Endothelial cell of umbilical vein (primary cell): ENCODE data around the gene DEPDC7. TPM values are rescaled to one million over a fixed set of nuclear protein-coding genes. Genes with fewer than 3 reads are reported as not detected.

Source experiments
- BruUV-seq: library from RNA; stranded (reverse); fragments of 400-500 nt; replicated peaks from 2 replicates; lab custom pipeline; 2021; lab: Mats Ljungman, UMichigan
- CTCF ChIA-PET: fragments of 300-600, 350-600 bp; sonication (Branson Sonifier 250); formaldehyde crosslinking; loops from one replicate; lab custom pipeline; 2021; ENCODE audit warnings: antibody characterized with exemption, inconsistent platforms; lab: Charles Lee
- POLR2A ChIA-PET: fragments of 300-600, 350-600 bp; sonication (Branson Sonifier 250); formaldehyde crosslinking; loops from one replicate; lab custom pipeline; 2021; ENCODE audit warnings: antibody characterized with exemption, inconsistent platforms; lab: Charles Lee
- DNase-seq: peaks from one replicate; pipeline ENCODE4 v3.0.0-alpha.2; 2011; ENCODE audit warnings: low read depth, low spot score
- FAIRE-seq: peaks from 2 replicates; lab custom pipeline; 2011; peaks lifted over from hg19 to GRCh38; lab: Jason Lieb, UNC
- H2AFZ ChIP-seq: 2 replicates; pipeline ENCODE4 v1.6.0; 2012; ENCODE audit warnings: low read depth, low read length, control low read depth, inconsistent platforms
- H3K27ac ChIP-seq: 2 replicates; pipeline ENCODE4 v1.5.1; 2011; ENCODE audit warnings: low read depth, mild to moderate bottlenecking, control low read depth, low read length, moderate library complexity; ENCODE audit not compliant: insufficient read depth
- H3K27me3 ChIP-seq, 2 experiments: 2 replicates each; pipeline versions ENCODE4 v1.6.0 to v1.6.1; 2011; ENCODE audit warnings: low read length in 2 of 2, mixed read lengths in 1 of 2; ENCODE audit not compliant: control insufficient read depth in 2 of 2, insufficient read depth in 2 of 2
- H3K36me3 ChIP-seq, 2 experiments: 2 replicates in 1 of 2; 3 replicates in 1 of 2; pipeline ENCODE4 v1.5.1; 2011; ENCODE audit warnings: low read length in 2 of 2, mild to moderate bottlenecking in 1 of 2, moderate library complexity in 1 of 2; ENCODE audit not compliant: control insufficient read depth in 2 of 2, insufficient read depth in 2 of 2; ENCODE audit errors: extremely low read depth in 1 of 2
- H3K4me1 ChIP-seq: 3 replicates; pipeline ENCODE4 v1.5.1; 2011; ENCODE audit warnings: mild to moderate bottlenecking, low read length; ENCODE audit not compliant: control insufficient read depth, insufficient read depth; ENCODE audit errors: extremely low read depth
- H3K4me2 ChIP-seq: 2 replicates; pipeline ENCODE4 v1.6.1; 2011; ENCODE audit warnings: low read length, control low read depth, mixed read lengths; ENCODE audit not compliant: insufficient read depth
- H3K4me3 ChIP-seq, 3 experiments: fragments of 200-600 bp in 1 of 3; sonication (generic), shearing (Covaris generic) in 1 of 3; replicated peaks in 1 of 3; 2 replicates each; pipeline ENCODE4 v1.5.1; 2011 to 2016; ENCODE audit warnings: control low read depth in 3 of 3, low read length in 3 of 3, mild to moderate bottlenecking in 2 of 3, inconsistent platforms in 1 of 3, low read depth in 1 of 3, moderate library complexity in 1 of 3; ENCODE audit not compliant: insufficient read depth in 1 of 3
- H3K79me2 ChIP-seq: 2 replicates; pipeline ENCODE4 v1.6.0; 2012; ENCODE audit warnings: low read length, inconsistent platforms; ENCODE audit not compliant: control insufficient read depth, insufficient read depth
- H3K9ac ChIP-seq: replicated peaks from 2 replicates; pipeline ENCODE3; 2011; ENCODE audit warnings: low read length, control low read depth; ENCODE audit not compliant: insufficient read depth; ENCODE audit errors: extremely low read depth
- H3K9me1 ChIP-seq: replicated peaks from 3 replicates; pipeline ENCODE4 v1.6.0; 2011; ENCODE audit warnings: mild to moderate bottlenecking, low read length; ENCODE audit not compliant: control insufficient read depth, insufficient read depth; ENCODE audit errors: extremely low read depth
- H3K9me3 ChIP-seq: replicated peaks from 2 replicates; pipeline ENCODE4 v1.5.1; 2012; ENCODE audit warnings: low read length, inconsistent platforms; ENCODE audit not compliant: control insufficient read depth, insufficient read depth
- H4K20me1 ChIP-seq: replicated peaks from 2 replicates; pipeline ENCODE3; 2011; ENCODE audit warnings: mild to moderate bottlenecking, low read length; ENCODE audit not compliant: control insufficient read depth, insufficient read depth; ENCODE audit errors: extremely low read depth
- EZH2 ChIP-seq: IDR thresholded peaks from 2 replicates; pipeline ENCODE4 v1.6.1; 2012; ENCODE audit warnings: borderline replicate concordance, low read depth, mild to moderate bottlenecking, moderate library complexity, low read length, inconsistent platforms; ENCODE audit not compliant: severe bottlenecking
- FOS ChIP-seq: IDR thresholded peaks from 2 replicates; pipeline ENCODE4 v1.6.1; 2011; ENCODE audit warnings: mild to moderate bottlenecking, low read length, moderate library complexity, borderline replicate concordance; ENCODE audit not compliant: insufficient read depth
- GATA2 ChIP-seq: IDR thresholded peaks from 2 replicates; pipeline ENCODE4 v1.7.0; 2011; ENCODE audit warnings: low read depth, mild to moderate bottlenecking, moderate library complexity, mixed read lengths, low read length; ENCODE audit not compliant: insufficient read length, insufficient read depth
- JUN ChIP-seq: IDR thresholded peaks from 2 replicates; pipeline ENCODE4 v1.6.1; 2011; ENCODE audit warnings: borderline replicate concordance, low read depth; ENCODE audit not compliant: insufficient read length, insufficient read depth
- MYC ChIP-seq: IDR thresholded peaks from one replicate; pipeline ENCODE4 v1.6.1; 2011; ENCODE audit warnings: mild to moderate bottlenecking, low read depth, low read length
- POLR2A ChIP-seq: IDR thresholded peaks from 2 replicates; pipeline ENCODE4 v1.6.1; 2012; ENCODE audit warnings: low read depth, mild to moderate bottlenecking, control low read depth, low read length
- POLR2AphosphoS5 ChIP-seq: IDR thresholded peaks from 2 replicates; pipeline ENCODE4 v1.6.1; 2012; ENCODE audit warnings: low read depth, mild to moderate bottlenecking, control low read depth, low read length, moderate library complexity; ENCODE audit not compliant: insufficient read depth
- dilution Hi-C: fragments of 300-500 bp; cut with MboI; formaldehyde crosslinking; loops from one replicate; pipeline ENCODE4 v1.15.0; 2019; ENCODE audit warnings: low sequenced_read_pairs; ENCODE audit not compliant: extremely low pct_ligation_motif_present
- intact Hi-C: fragments of 100-400 bp; cut with micrococcal nuclease; formaldehyde crosslinking; loops from one replicate; pipeline ENCODE4 v1.10.0; 2022
- polyA plus RNA-seq, 4 experiments: library from polyadenylated mRNA; depleted of rRNA in 3 of 4; stranded (reverse) in 3 of 4; unstranded in 1 of 4; fragments of >200 nt; gene quantifications; 2 replicates each; pipeline versions ENCODE4 v1.2.1 to v1.2.3, GENCODE V29; 2011 to 2012; ENCODE audit warnings: missing spikeins in 1 of 4
- total RNA-seq: library from RNA; stranded (reverse); gene quantifications from 2 replicates; pipeline ENCODE4 v1.2.3, GENCODE V29; 2021
- TF ChIP-seq, protein P1 (sequence below), 2 donors: IDR thresholded peaks; 1 replicate in 1 of 2; 2 replicates in 1 of 2; pipeline ENCODE4 v1.5.1; 2011; ENCODE audit warnings: low read length in 2 of 2, mild to moderate bottlenecking in 2 of 2, moderate library complexity in 2 of 2, control low read depth in 1 of 2, inconsistent platforms in 1 of 2, low read depth in 1 of 2; ENCODE audit not compliant: insufficient read depth in 1 of 2; ENCODE audit errors: extremely low read depth in 1 of 2
- TF ChIP-seq, protein P2 (sequence below): IDR thresholded peaks from 2 replicates; pipeline ENCODE4 v1.6.1; 2011; ENCODE audit not compliant: insufficient read depth, insufficient read length

Gene DEPDC7
- total and polyA plus RNA-seq, 2 donors (not counting 3 experiments of a cell fraction or from before 2014, with no cell fraction given): 0.08 TPM; not detected in 1

DNA sequence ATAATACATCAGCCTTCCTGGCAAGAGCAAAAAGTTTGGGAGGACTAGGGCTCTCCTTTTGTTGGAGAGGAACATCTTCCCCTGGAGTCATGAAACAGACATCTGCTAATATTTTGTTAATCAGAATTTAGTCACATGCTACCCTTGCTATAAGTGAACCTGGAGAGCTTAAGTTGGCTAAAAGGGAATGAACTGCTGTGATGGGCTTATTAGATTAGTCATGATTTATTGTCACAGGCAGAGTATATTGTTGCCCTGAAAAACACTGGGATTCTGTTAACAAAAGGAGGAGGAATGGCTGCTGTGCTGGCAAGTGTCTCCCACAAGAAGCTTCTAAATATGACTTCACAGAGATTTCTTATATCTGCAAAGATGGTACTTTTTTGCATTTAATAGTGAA, 39.7 kb downstream of the DEPDC7 start:
- Histone ChIP-seq H3K4me2 (no peak overlapping the region), H3K27me3 (no peaks in the 10 kb centered on the region), H2AFZ (no peak overlapping the region), H3K4me3 (no peak overlapping the region), H3K79me2 (no peaks in the 10 kb centered on the region), H3K27ac (no peak overlapping the region), H3K4me1 (no peaks in the 10 kb centered on the region), H3K9ac (no peak overlapping the region), H3K36me3 (peaks cover 3 to 4% of the 10 kb centered on the region in 2 experiments), H4K20me1 (no peaks in the 10 kb centered on the region), H3K9me3 (no peaks in the 10 kb centered on the region), H3K9me1 (no peaks in the 10 kb centered on the region)
- ChIA-PET CTCF (interaction anchor here (4.0 kb wide), 1 partner anchor 9 kb away, joined by 27 read pairs; no protein-coding TSS in a partner anchor), POLR2A (no interaction called here)
- BruUV-seq: no TSS peak
- no peak for FAIRE-seq
- peak; percentile 4 for DNase-seq
- no peak for TF ChIP-seq POLR2A
- TF ChIP-seq, protein P1, sequence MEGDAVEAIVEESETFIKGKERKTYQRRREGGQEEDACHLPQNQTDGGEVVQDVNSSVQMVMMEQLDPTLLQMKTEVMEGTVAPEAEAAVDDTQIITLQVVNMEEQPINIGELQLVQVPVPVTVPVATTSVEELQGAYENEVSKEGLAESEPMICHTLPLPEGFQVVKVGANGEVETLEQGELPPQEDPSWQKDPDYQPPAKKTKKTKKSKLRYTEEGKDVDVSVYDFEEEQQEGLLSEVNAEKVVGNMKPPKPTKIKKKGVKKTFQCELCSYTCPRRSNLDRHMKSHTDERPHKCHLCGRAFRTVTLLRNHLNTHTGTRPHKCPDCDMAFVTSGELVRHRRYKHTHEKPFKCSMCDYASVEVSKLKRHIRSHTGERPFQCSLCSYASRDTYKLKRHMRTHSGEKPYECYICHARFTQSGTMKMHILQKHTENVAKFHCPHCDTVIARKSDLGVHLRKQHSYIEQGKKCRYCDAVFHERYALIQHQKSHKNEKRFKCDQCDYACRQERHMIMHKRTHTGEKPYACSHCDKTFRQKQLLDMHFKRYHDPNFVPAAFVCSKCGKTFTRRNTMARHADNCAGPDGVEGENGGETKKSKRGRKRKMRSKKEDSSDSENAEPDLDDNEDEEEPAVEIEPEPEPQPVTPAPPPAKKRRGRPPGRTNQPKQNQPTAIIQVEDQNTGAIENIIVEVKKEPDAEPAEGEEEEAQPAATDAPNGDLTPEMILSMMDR (IDR thresholded peaks at IDR 0.05; ENCODE audit: extremely low read depth in 1 of 2, insufficient read depth in 1 of 2, low read depth in 1 of 2, low read length in 2 of 2): no peak
- no peak for TF ChIP-seq GATA2
- TF ChIP-seq, protein P2, sequence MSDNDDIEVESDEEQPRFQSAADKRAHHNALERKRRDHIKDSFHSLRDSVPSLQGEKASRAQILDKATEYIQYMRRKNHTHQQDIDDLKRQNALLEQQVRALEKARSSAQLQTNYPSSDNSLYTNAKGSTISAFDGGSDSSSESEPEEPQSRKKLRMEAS: no peak
- no peak for TF ChIP-seq EZH2
- no peak for TF ChIP-seq FOS
- no peak for TF ChIP-seq POLR2AphosphoS5
- TF ChIP-seq JUN: no peak
- TF ChIP-seq MYC: no peak
- dilution Hi-C loops: no loop called here
- intact Hi-C loops: no loop called here
